Endothelial cell of umbilical vein (primary cell): ENCODE measurements around the gene AHSP. TPM values are rescaled to one million over a fixed set of nuclear protein-coding genes. Genes with fewer than 3 reads are reported as not detected.

Experiments
- BruUV-seq: library from RNA; stranded (reverse); fragments of 400-500 nt; replicated peaks from 2 replicates; lab custom pipeline; 2021; lab: Mats Ljungman, UMichigan
- CTCF ChIA-PET: fragments of 300-600, 350-600 bp; sonication (Branson Sonifier 250); formaldehyde crosslinking; loops from one replicate; lab custom pipeline; 2021; ENCODE audit warnings: antibody characterized with exemption, inconsistent platforms; lab: Charles Lee
- POLR2A ChIA-PET: fragments of 300-600, 350-600 bp; sonication (Branson Sonifier 250); formaldehyde crosslinking; loops from one replicate; lab custom pipeline; 2021; ENCODE audit warnings: antibody characterized with exemption, inconsistent platforms; lab: Charles Lee
- DNase-seq: peaks from one replicate; pipeline ENCODE4 v3.0.0-alpha.2; 2011; ENCODE audit warnings: low read depth, low spot score
- FAIRE-seq: peaks from 2 replicates; lab custom pipeline; 2011; peaks lifted over from hg19 to GRCh38; lab: Jason Lieb, UNC
- H2AFZ ChIP-seq: 2 replicates; pipeline ENCODE4 v1.6.0; 2012; ENCODE audit warnings: low read depth, low read length, control low read depth, inconsistent platforms
- H3K27ac ChIP-seq: 2 replicates; pipeline ENCODE4 v1.5.1; 2011; ENCODE audit warnings: low read depth, mild to moderate bottlenecking, control low read depth, low read length, moderate library complexity; ENCODE audit not compliant: insufficient read depth
- H3K27me3 ChIP-seq, 2 experiments: 2 replicates each; pipeline versions ENCODE4 v1.6.0 to v1.6.1; 2011; ENCODE audit warnings: low read length in 2 of 2, mixed read lengths in 1 of 2; ENCODE audit not compliant: control insufficient read depth in 2 of 2, insufficient read depth in 2 of 2
- H3K36me3 ChIP-seq, 2 experiments: 2 replicates in 1 of 2; 3 replicates in 1 of 2; pipeline ENCODE4 v1.5.1; 2011; ENCODE audit warnings: low read length in 2 of 2, mild to moderate bottlenecking in 1 of 2, moderate library complexity in 1 of 2; ENCODE audit not compliant: control insufficient read depth in 2 of 2, insufficient read depth in 2 of 2; ENCODE audit errors: extremely low read depth in 1 of 2
- H3K4me1 ChIP-seq: 3 replicates; pipeline ENCODE4 v1.5.1; 2011; ENCODE audit warnings: mild to moderate bottlenecking, low read length; ENCODE audit not compliant: control insufficient read depth, insufficient read depth; ENCODE audit errors: extremely low read depth
- H3K4me2 ChIP-seq: 2 replicates; pipeline ENCODE4 v1.6.1; 2011; ENCODE audit warnings: low read length, control low read depth, mixed read lengths; ENCODE audit not compliant: insufficient read depth
- H3K4me3 ChIP-seq, 3 experiments: fragments of 200-600 bp in 1 of 3; sonication (generic), shearing (Covaris generic) in 1 of 3; replicated peaks in 1 of 3; 2 replicates each; pipeline ENCODE4 v1.5.1; 2011 to 2016; ENCODE audit warnings: control low read depth in 3 of 3, low read length in 3 of 3, mild to moderate bottlenecking in 2 of 3, inconsistent platforms in 1 of 3, low read depth in 1 of 3, moderate library complexity in 1 of 3; ENCODE audit not compliant: insufficient read depth in 1 of 3
- H3K79me2 ChIP-seq: 2 replicates; pipeline ENCODE4 v1.6.0; 2012; ENCODE audit warnings: low read length, inconsistent platforms; ENCODE audit not compliant: control insufficient read depth, insufficient read depth
- H3K9ac ChIP-seq: replicated peaks from 2 replicates; pipeline ENCODE3; 2011; ENCODE audit warnings: low read length, control low read depth; ENCODE audit not compliant: insufficient read depth; ENCODE audit errors: extremely low read depth
- H3K9me1 ChIP-seq: replicated peaks from 3 replicates; pipeline ENCODE4 v1.6.0; 2011; ENCODE audit warnings: mild to moderate bottlenecking, low read length; ENCODE audit not compliant: control insufficient read depth, insufficient read depth; ENCODE audit errors: extremely low read depth
- H3K9me3 ChIP-seq: replicated peaks from 2 replicates; pipeline ENCODE4 v1.5.1; 2012; ENCODE audit warnings: low read length, inconsistent platforms; ENCODE audit not compliant: control insufficient read depth, insufficient read depth
- H4K20me1 ChIP-seq: replicated peaks from 2 replicates; pipeline ENCODE3; 2011; ENCODE audit warnings: mild to moderate bottlenecking, low read length; ENCODE audit not compliant: control insufficient read depth, insufficient read depth; ENCODE audit errors: extremely low read depth
- CTCF ChIP-seq, 2 donors: IDR thresholded peaks; 1 replicate in 1 of 2; 2 replicates in 1 of 2; pipeline ENCODE4 v1.5.1; 2011; ENCODE audit warnings: low read length in 2 of 2, mild to moderate bottlenecking in 2 of 2, moderate library complexity in 2 of 2, control low read depth in 1 of 2, inconsistent platforms in 1 of 2, low read depth in 1 of 2; ENCODE audit not compliant: insufficient read depth in 1 of 2; ENCODE audit errors: extremely low read depth in 1 of 2
- EZH2 ChIP-seq: IDR thresholded peaks from 2 replicates; pipeline ENCODE4 v1.6.1; 2012; ENCODE audit warnings: borderline replicate concordance, low read depth, mild to moderate bottlenecking, moderate library complexity, low read length, inconsistent platforms; ENCODE audit not compliant: severe bottlenecking
- FOS ChIP-seq: IDR thresholded peaks from 2 replicates; pipeline ENCODE4 v1.6.1; 2011; ENCODE audit warnings: mild to moderate bottlenecking, low read length, moderate library complexity, borderline replicate concordance; ENCODE audit not compliant: insufficient read depth
- GATA2 ChIP-seq: IDR thresholded peaks from 2 replicates; pipeline ENCODE4 v1.7.0; 2011; ENCODE audit warnings: low read depth, mild to moderate bottlenecking, moderate library complexity, mixed read lengths, low read length; ENCODE audit not compliant: insufficient read length, insufficient read depth
- JUN ChIP-seq: IDR thresholded peaks from 2 replicates; pipeline ENCODE4 v1.6.1; 2011; ENCODE audit warnings: borderline replicate concordance, low read depth; ENCODE audit not compliant: insufficient read length, insufficient read depth
- MAX ChIP-seq: IDR thresholded peaks from 2 replicates; pipeline ENCODE4 v1.6.1; 2011; ENCODE audit not compliant: insufficient read depth, insufficient read length
- MYC ChIP-seq: IDR thresholded peaks from one replicate; pipeline ENCODE4 v1.6.1; 2011; ENCODE audit warnings: mild to moderate bottlenecking, low read depth, low read length
- POLR2A ChIP-seq: IDR thresholded peaks from 2 replicates; pipeline ENCODE4 v1.6.1; 2012; ENCODE audit warnings: low read depth, mild to moderate bottlenecking, control low read depth, low read length
- POLR2AphosphoS5 ChIP-seq: IDR thresholded peaks from 2 replicates; pipeline ENCODE4 v1.6.1; 2012; ENCODE audit warnings: low read depth, mild to moderate bottlenecking, control low read depth, low read length, moderate library complexity; ENCODE audit not compliant: insufficient read depth
- dilution Hi-C: fragments of 300-500 bp; cut with MboI; formaldehyde crosslinking; loops from one replicate; pipeline ENCODE4 v1.15.0; 2019; ENCODE audit warnings: low sequenced_read_pairs; ENCODE audit not compliant: extremely low pct_ligation_motif_present
- intact Hi-C: fragments of 100-400 bp; cut with micrococcal nuclease; formaldehyde crosslinking; loops from one replicate; pipeline ENCODE4 v1.10.0; 2022
- polyA plus RNA-seq, 4 experiments: library from polyadenylated mRNA; depleted of rRNA in 3 of 4; stranded (reverse) in 3 of 4; unstranded in 1 of 4; fragments of >200 nt; gene quantifications; 2 replicates each; pipeline versions ENCODE4 v1.2.1 to v1.2.3, GENCODE V29; 2011 to 2012; ENCODE audit warnings: missing spikeins in 1 of 4
- total RNA-seq: library from RNA; stranded (reverse); gene quantifications from 2 replicates; pipeline ENCODE4 v1.2.3, GENCODE V29; 2021

Gene AHSP
- total and polyA plus RNA-seq, 2 donors (not counting 3 experiments of a cell fraction or from before 2014, with no cell fraction given): not detected

GRCh38 chr16:31577411-31577810, 49.7 kb downstream of the AHSP start:
- Histone ChIP-seq H3K4me1 (no peaks in the 10 kb centered on the region), H2AFZ (no peak overlapping the region), H3K4me3 (no peak overlapping the region), H3K27ac (no peak overlapping the region), H3K9me1 (no peaks in the 10 kb centered on the region), H3K9me3 (no peaks in the 10 kb centered on the region), H3K36me3 (no peaks in the 10 kb centered on the region), H3K9ac (no peak overlapping the region), H3K4me2 (no peak overlapping the region), H3K27me3 (no peaks in the 10 kb centered on the region), H3K79me2 (no peaks in the 10 kb centered on the region), H4K20me1 (no peaks in the 10 kb centered on the region)
- CTCF ChIA-PET: no interaction called here
- dilution Hi-C loops (no loop called here), intact Hi-C loops (no loop called here)
- no peak for DNase-seq
- FAIRE-seq: no peak
- POLR2A ChIA-PET: interaction anchor here (0.7 kb wide), 1 partner anchor 1878 kb away, joined by 3 read pairs; no protein-coding TSS in a partner anchor
- no peak for TF ChIP-seq CTCF (IDR thresholded peaks at IDR 0.05; ENCODE audit: extremely low read depth in 1 of 2, insufficient read depth in 1 of 2, low read depth in 1 of 2, low read length in 2 of 2)
- no peak for TF ChIP-seq JUN
- no peak for TF ChIP-seq MYC
- no peak for TF ChIP-seq POLR2AphosphoS5
- TF ChIP-seq FOS: no peak
- TF ChIP-seq GATA2: no peak
- no peak for TF ChIP-seq POLR2A
- no peak for TF ChIP-seq EZH2
- TF ChIP-seq MAX: no peak
- no TSS peak for BruUV-seq

Other genes starting within 250 kb of the AHSP start
- gene ITGAX, start 172.7 kb upstream of the AHSP start, total RNA-seq: 0.72 and 1.4 TPM in 2 replicates
- 0.10 and 0.18 TPM in 2 replicates for gene ITGAX, start 172.7 kb upstream of the AHSP start, polyA plus RNA-seq
- not detected in 2 replicates for gene ITGAD, start 134.6 kb upstream of the AHSP start, total RNA-seq
- gene ITGAD, start 134.6 kb upstream of the AHSP start, polyA plus RNA-seq: not detected in 2 replicates
- not detected in 2 replicates for gene COX6A2, start 99.5 kb upstream of the AHSP start, total RNA-seq
- not detected in 2 replicates for gene COX6A2, start 99.5 kb upstream of the AHSP start, polyA plus RNA-seq
- gene ZNF843, start 85.1 kb upstream of the AHSP start, total RNA-seq: 0.16 and 0.24 TPM in 2 replicates
- gene ZNF843, start 85.1 kb upstream of the AHSP start, polyA plus RNA-seq: 0.14 and 0.41 TPM in 2 replicates
- gene ARMC5, start 68.4 kb upstream of the AHSP start, total RNA-seq: 17.3 and 17.9 TPM in 2 replicates
- 17.3 and 18.8 TPM in 2 replicates for gene ARMC5, start 68.4 kb upstream of the AHSP start, polyA plus RNA-seq
- 115 and 123 TPM in 2 replicates for gene TGFB1I1, start 55.7 kb upstream of the AHSP start, total RNA-seq
- 73.3 and 73.7 TPM in 2 replicates for gene TGFB1I1, start 55.7 kb upstream of the AHSP start, polyA plus RNA-seq
- gene SLC5A2, start 44.8 kb upstream of the AHSP start, total RNA-seq: not detected in 2 replicates
- gene SLC5A2, start 44.8 kb upstream of the AHSP start, polyA plus RNA-seq: 0.03 TPM in 1 of 2 replicates, not detected in the other
- gene RUSF1, start 19.5 kb upstream of the AHSP start, total RNA-seq: 36.4 and 36.8 TPM in 2 replicates
- 40.1 and 40.3 TPM in 2 replicates for gene RUSF1, start 19.5 kb upstream of the AHSP start, polyA plus RNA-seq